Cardiac fibroblast (primary cell): Measurements from ENCODE around the gene GCNA.
A peak's percentile ranks its signal among the peaks of the same experiment; 100 is the strongest.
"Not testable (repeated sequence)": the region's sequence is repeated elsewhere in the genome, so short reads cannot be mapped to it uniquely, and the experiment has no call there.

ENCODE experiments used
- DNase-seq, 2 donors: peaks; one replicate each; pipeline versions ENCODE4 v3.0.0 to v3.0.0-alpha.2; 2010; ENCODE audit warnings: low read depth in 2 of 2
- H3K4me3 ChIP-seq, 2 donors: replicated peaks in 1 of 2; 1 replicate in 1 of 2; 2 replicates in 1 of 2; pipeline ENCODE4 v1.5.1; 2011; ENCODE audit warnings: low read depth in 2 of 2, low read length in 2 of 2, mild to moderate bottlenecking in 2 of 2, moderate library complexity in 1 of 2
- CTCF ChIP-seq: IDR thresholded peaks from one replicate; pipeline ENCODE4 v1.5.1; 2011; ENCODE audit warnings: low read depth, mild to moderate bottlenecking, low read length, inconsistent platforms

The GCNA gene

GRCh38 chrX:71579136-71579989 lies 1.1 kb downstream of the GCNA start:
- no peak for DNase-seq
- TF ChIP-seq CTCF = no peak
- H3K4me3 ChIP-seq = no peak overlapping the region

- no peak overlapping the region for H3K4me3 ChIP-seq
- TF ChIP-seq CTCF = no peak
- DNase-seq = no peak
These were observed 1.7 kb downstream of the GCNA start for GRCh38 chrX:71579990-71580380.

GRCh38 chrX:71581210-71581609 lies 3.0 kb downstream of the GCNA start:
- H3K4me3 ChIP-seq = no peak overlapping the region
- DNase-seq = no peak
- no peak for TF ChIP-seq CTCF

- TF ChIP-seq CTCF = no peak
- H3K4me3 ChIP-seq = no peak overlapping the region
- no peak for DNase-seq
These were observed 8.7 kb downstream of the GCNA start for GRCh38 chrX:71586929-71587328.

- DNase-seq, H3K4me3 ChIP-seq: not testable (repeated sequence)
These were observed 15.0 kb downstream of the GCNA start for GRCh38 chrX:71593210-71593609.

- H3K4me3 ChIP-seq = no peak overlapping the region
- TF ChIP-seq CTCF = no peak
- no peak for DNase-seq
These were observed 21.7 kb downstream of the GCNA start for GRCh38 chrX:71599965-71600364.

- no peak for TF ChIP-seq CTCF
These were observed 25.4 kb downstream of the GCNA start for GRCh38 chrX:71603618-71604017.

More at GRCh38 chrX:71603618-71604017, 25.4 kb downstream of the GCNA start:
- DNase-seq = peak in 1 of 2 donors; percentile 29
- no peak overlapping the region for H3K4me3 ChIP-seq
